Bronchial epithelial cell (primary cell): ENCODE measurements around the gene SF3B2. TPM values are rescaled to one million over a fixed set of nuclear protein-coding genes. Genes with fewer than 3 reads are reported as not detected.

Experiments used
- DNase-seq: peaks from one replicate; pipeline ENCODE4 v3.0.0-alpha.2; 2010; ENCODE audit warnings: low read depth
- FAIRE-seq: peaks from 2 replicates; lab custom pipeline; 2011; peaks lifted over from hg19 to GRCh38; lab: Jason Lieb, UNC
- H3K27me3 ChIP-seq: 2 replicates; pipeline ENCODE4 v1.5.1; 2011; ENCODE audit warnings: low read length; ENCODE audit not compliant: control insufficient read depth, insufficient read depth
- H3K36me3 ChIP-seq: 2 replicates; pipeline ENCODE4 v1.5.1; 2011; ENCODE audit warnings: low read length; ENCODE audit not compliant: control insufficient read depth, insufficient read depth
- H3K4me3 ChIP-seq: 2 replicates; pipeline ENCODE4 v1.5.1; 2011; ENCODE audit warnings: mild to moderate bottlenecking, low read depth, low read length, control low read depth
- total RNA-seq: library from RNA; depleted of rRNA; stranded (reverse); fragments of >200 nt; gene quantifications from 2 replicates; pipeline ENCODE4 v1.2.1, GENCODE V29; 2014
- TF ChIP-seq, protein P1 (sequence below): IDR thresholded peaks from 2 replicates; pipeline ENCODE4 v1.5.1; 2011; ENCODE audit warnings: mild to moderate bottlenecking, moderate library complexity, low read length, control low read depth, inconsistent platforms; ENCODE audit not compliant: insufficient read depth, severe bottlenecking

Gene SF3B2
- total RNA-seq, 1 donor from 2014 or later: 88.2 TPM

DNA sequence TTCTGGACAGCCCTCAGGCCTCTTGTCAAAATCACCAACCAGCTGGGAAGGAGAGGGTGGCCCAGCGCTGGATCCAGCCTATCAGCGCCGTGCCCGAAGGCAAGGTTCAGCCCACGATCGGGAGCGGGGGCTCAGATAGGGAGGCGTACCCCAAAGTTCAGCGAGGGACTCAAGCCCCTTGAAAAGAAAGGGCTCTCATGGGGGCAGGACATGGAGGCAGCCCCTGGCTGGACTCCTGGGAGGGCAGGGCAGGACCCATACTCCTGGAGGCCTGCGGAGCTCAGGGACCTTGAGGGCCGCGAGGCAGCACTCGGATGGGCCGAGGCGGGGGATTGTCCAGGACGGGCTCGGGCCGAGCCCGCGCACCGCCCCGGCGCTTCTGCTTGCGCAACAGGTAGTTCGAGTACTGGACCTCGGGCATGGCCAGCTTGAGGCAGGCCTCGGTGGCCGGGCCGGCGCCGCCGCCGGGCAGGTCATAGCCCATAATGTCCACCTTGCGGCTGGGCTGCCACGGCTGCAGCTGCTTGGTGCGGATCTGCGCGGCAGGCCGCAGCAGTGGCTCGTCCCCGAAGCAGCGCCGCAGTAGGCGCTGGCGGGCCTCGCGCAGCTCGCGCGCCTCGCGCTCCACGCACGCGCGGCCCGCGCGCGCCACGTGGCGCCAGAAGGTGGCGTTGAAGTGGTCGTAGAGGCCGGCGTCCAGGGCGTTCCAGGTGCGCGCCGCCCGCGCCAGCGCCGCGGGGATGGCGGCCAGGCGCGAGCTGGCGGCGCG is 9.8 kb upstream of the SF3B2 start:
- Histone ChIP-seq H3K4me3 (no peak overlapping the region), H3K27me3 (no peaks in the 10 kb centered on the region), H3K36me3 (no peaks in the 10 kb centered on the region)
- no peak for DNase-seq
- FAIRE-seq: no peak
- TF ChIP-seq, protein P1, sequence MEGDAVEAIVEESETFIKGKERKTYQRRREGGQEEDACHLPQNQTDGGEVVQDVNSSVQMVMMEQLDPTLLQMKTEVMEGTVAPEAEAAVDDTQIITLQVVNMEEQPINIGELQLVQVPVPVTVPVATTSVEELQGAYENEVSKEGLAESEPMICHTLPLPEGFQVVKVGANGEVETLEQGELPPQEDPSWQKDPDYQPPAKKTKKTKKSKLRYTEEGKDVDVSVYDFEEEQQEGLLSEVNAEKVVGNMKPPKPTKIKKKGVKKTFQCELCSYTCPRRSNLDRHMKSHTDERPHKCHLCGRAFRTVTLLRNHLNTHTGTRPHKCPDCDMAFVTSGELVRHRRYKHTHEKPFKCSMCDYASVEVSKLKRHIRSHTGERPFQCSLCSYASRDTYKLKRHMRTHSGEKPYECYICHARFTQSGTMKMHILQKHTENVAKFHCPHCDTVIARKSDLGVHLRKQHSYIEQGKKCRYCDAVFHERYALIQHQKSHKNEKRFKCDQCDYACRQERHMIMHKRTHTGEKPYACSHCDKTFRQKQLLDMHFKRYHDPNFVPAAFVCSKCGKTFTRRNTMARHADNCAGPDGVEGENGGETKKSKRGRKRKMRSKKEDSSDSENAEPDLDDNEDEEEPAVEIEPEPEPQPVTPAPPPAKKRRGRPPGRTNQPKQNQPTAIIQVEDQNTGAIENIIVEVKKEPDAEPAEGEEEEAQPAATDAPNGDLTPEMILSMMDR: no peak

- peaks cover 2% of the 10 kb centered on the region for H3K27me3 ChIP-seq
- DNase-seq: no peak
- no peaks in the 10 kb centered on the region for H3K36me3 ChIP-seq
- TF ChIP-seq, protein P1: no peak
- no peak overlapping the region for H3K4me3 ChIP-seq
- FAIRE-seq: no peak
Observed at GRCh38 chr11:66042996-66043906, 8.9 kb upstream of the SF3B2 start.

DNA sequence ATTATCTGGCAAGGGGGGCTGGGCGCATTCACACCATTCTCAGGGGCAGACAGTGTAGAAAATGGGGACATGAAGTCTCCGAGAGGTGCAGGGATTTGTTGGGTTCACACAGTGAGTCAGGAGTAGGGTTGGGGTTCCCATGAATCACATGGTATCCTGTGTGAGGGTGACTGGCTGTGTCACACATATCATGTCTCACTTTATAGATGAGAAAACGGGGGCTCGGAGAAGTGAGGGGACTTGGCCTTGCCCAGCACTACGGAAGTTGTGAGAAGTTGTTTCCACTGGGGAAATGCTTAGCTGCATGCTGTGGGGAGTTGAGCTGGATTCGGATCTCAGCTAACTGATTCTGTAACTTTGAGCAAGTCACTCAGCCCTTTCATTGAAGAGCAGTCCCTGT is 7.4 kb upstream of the SF3B2 start:
- no peak overlapping the region for H3K4me3 ChIP-seq
- no peak for FAIRE-seq
- TF ChIP-seq, protein P1: no peak
- no peak for DNase-seq
- H3K27me3 ChIP-seq: peaks cover 4% of the 10 kb centered on the region
- no peaks in the 10 kb centered on the region for H3K36me3 ChIP-seq

DNA sequence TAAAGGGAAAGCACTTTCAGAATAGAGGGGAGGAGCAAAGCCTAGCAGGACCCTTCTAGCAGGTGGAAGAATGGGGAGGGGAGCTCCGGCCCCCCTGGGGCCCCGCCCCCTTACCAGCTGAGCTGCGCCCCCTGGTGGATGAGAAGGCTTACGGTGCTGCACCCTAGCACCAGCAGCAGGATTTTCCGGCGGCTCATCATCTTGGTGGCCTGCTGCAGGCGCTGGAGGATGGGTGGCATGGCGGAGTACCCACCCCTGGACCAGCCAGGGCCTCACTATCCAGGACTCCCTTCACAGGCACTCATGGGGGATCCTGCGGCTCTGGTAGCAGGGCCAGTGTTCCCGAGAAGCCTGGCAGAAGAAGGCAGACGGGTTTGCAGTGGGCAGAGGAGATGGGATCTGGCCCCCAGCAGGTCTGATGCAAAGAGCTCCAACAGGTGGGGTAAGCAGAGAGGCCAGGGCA is 7.0 kb upstream of the SF3B2 start:
- TF ChIP-seq, protein P1: peak; percentile 98
- Histone ChIP-seq H3K27me3 (peaks cover 4% of the 10 kb centered on the region), H3K4me3 (no peak overlapping the region), H3K36me3 (no peaks in the 10 kb centered on the region)
- peak; percentile 51 for DNase-seq
- no peak for FAIRE-seq

GRCh38 chr11:66046901-66047300 is 5.3 kb upstream of the SF3B2 start:
- Histone ChIP-seq H3K4me3 (no peak overlapping the region), H3K36me3 (no peaks in the 10 kb centered on the region), H3K27me3 (peaks cover 4% of the 10 kb centered on the region)
- FAIRE-seq: no peak
- DNase-seq: no peak
- TF ChIP-seq, protein P1: no peak
